ENCODE data around the gene MKNK1. TPM values are rescaled to one million over a fixed set of nuclear protein-coding genes. Genes with fewer than 3 reads are reported as not detected.

The MKNK1 gene
- 16.9 and 19.0 TPM in 2 replicates for total RNA-seq

GRCh38 chr1:46603858-46604549 lies at the start of gene MKNK1:
TSS of gene MKNK1 (minus strand) at chr1:46604268. CDS start at chr1:46583327, 20,941 bp downstream.

GRCh38 chr1:46616277-46617107 lies 12.4 kb upstream of the MKNK1 start, which contains the start of gene MOB3C:
TSS of gene MOB3C (minus strand) at chr1:46616811. CDS start at chr1:46613321, 3,490 bp downstream.

GRCh38 chr1:46551597-46552095 lies 52.4 kb downstream of the MKNK1 start, which contains the start of gene KNCN:
TSS of gene KNCN (minus strand) at chr1:46551647. CDS start at chr1:46551215, 432 bp downstream.

Other genes with a start within 250 kb of the MKNK1 start
- gene FAAH, start 210.0 kb downstream of the MKNK1 start, total RNA-seq: 0.32 and 2.1 TPM in 2 replicates
- gene DMBX1, start 114.4 kb downstream of the MKNK1 start, total RNA-seq: not detected in 2 replicates
- gene KNCN, start 52.6 kb downstream of the MKNK1 start, total RNA-seq: not detected in 2 replicates
- 7.1 and 12.3 TPM in 2 replicates for gene MOB3C, start 12.5 kb upstream of the MKNK1 start, total RNA-seq
- 30.2 and 39.8 TPM in 2 replicates for gene ATPAF1, start 64.1 kb upstream of the MKNK1 start, total RNA-seq
- not detected in 2 replicates for gene TEX38, start 67.6 kb upstream of the MKNK1 start, total RNA-seq
- 34.1 and 46.7 TPM in 2 replicates for gene EFCAB14, start 114.8 kb upstream of the MKNK1 start, total RNA-seq
- not detected in 2 replicates for gene CYP4B1, start 194.8 kb upstream of the MKNK1 start, total RNA-seq

Measured in epithelial cell of umbilical artery (primary cell).